RPMI8226 (cell line): ENCODE data around the gene PEX12.
A peak's percentile ranks its signal among the peaks of the same experiment; 100 is the strongest.
"Not testable (repeated sequence)": the region's sequence is repeated elsewhere in the genome, so short reads cannot be mapped to it uniquely, and the experiment has no call there.

ENCODE experiments used
- DNase-seq: peaks from one replicate; pipeline ENCODE4 v3.0.0-alpha.2; 2015

The PEX12 gene

GRCh38 chr17:35577830-35578196, 558 bp downstream of the PEX12 start:
- DNase-seq = peak; percentile 14

GRCh38 chr17:35575759-35576158, 2.6 kb downstream of the PEX12 start:
- DNase-seq = no peak

- DNase-seq = no peak
Measured at GRCh38 chr17:35569405-35569804, 9.0 kb downstream of the PEX12 start.

- peak; percentile 14 for DNase-seq
Measured at GRCh38 chr17:35568561-35568960, 9.8 kb downstream of the PEX12 start.

- no peak for DNase-seq
Measured at GRCh38 chr17:35566968-35567367, 11.4 kb downstream of the PEX12 start.

GRCh38 chr17:35563181-35563580, 15.2 kb downstream of the PEX12 start:
- DNase-seq = not testable (repeated sequence)

- DNase-seq = no peak
Measured at GRCh38 chr17:35560703-35561102, 17.7 kb downstream of the PEX12 start, which contains the start of gene SLFN14. SLFN14 (minus strand) TSS chr17:35560819; CDS start chr17:35558062, 2,757 bp downstream.

GRCh38 chr17:35559495-35560210, 18.7 kb downstream of the PEX12 start:
- DNase-seq = no peak

- no peak for DNase-seq
Measured at GRCh38 chr17:35557353-35557752, 21.0 kb downstream of the PEX12 start.

GRCh38 chr17:35555691-35556090, 22.7 kb downstream of the PEX12 start:
- peak; percentile 16 for DNase-seq

- no peak for DNase-seq
Measured at GRCh38 chr17:35554668-35555067, 23.7 kb downstream of the PEX12 start.

GRCh38 chr17:35553310-35553709, 25.1 kb downstream of the PEX12 start:
- no peak for DNase-seq

- DNase-seq = no peak
Measured at GRCh38 chr17:35548978-35549377, 29.4 kb downstream of the PEX12 start.

- peak; percentile 25 for DNase-seq
Measured at GRCh38 chr17:35548208-35548810, 30.1 kb downstream of the PEX12 start.

- no peak for DNase-seq
Measured at GRCh38 chr17:35546487-35546886, 31.9 kb downstream of the PEX12 start.

- DNase-seq = no peak
Measured at GRCh38 chr17:35545150-35545549, 33.2 kb downstream of the PEX12 start.

GRCh38 chr17:35543856-35544255, 34.5 kb downstream of the PEX12 start:
- DNase-seq = no peak

- no peak for DNase-seq
Measured at GRCh38 chr17:35542990-35543389, 35.4 kb downstream of the PEX12 start.

- DNase-seq = no peak
Measured at GRCh38 chr17:35541434-35541833, 36.9 kb downstream of the PEX12 start.

- DNase-seq = peak; percentile 28
Measured at GRCh38 chr17:35540589-35541404, 37.6 kb downstream of the PEX12 start.

- no peak for DNase-seq
Measured at GRCh38 chr17:35539659-35540026, 38.7 kb downstream of the PEX12 start.

GRCh38 chr17:35537601-35538141, 40.7 kb downstream of the PEX12 start, which contains the start of gene SLFN12L:
SLFN12L (minus strand) TSS chr17:35537678; CDS start chr17:35522364, 15,314 bp downstream.
- peak; percentile 20 for DNase-seq

GRCh38 chr17:35536664-35537171, 41.7 kb downstream of the PEX12 start:
- no peak for DNase-seq
